Cardiac fibroblast (primary cell): ENCODE data around the gene TMC1.

Experiments used
- DNase-seq, 2 donors: peaks; one replicate each; pipeline versions ENCODE4 v3.0.0 to v3.0.0-alpha.2; 2010; ENCODE audit warnings: low read depth in 2 of 2
- H3K4me3 ChIP-seq, 2 donors: replicated peaks in 1 of 2; 1 replicate in 1 of 2; 2 replicates in 1 of 2; pipeline ENCODE4 v1.5.1; 2011; ENCODE audit warnings: low read depth in 2 of 2, low read length in 2 of 2, mild to moderate bottlenecking in 2 of 2, moderate library complexity in 1 of 2
- TF ChIP-seq, protein P1 (sequence below): IDR thresholded peaks from one replicate; pipeline ENCODE4 v1.5.1; 2011; ENCODE audit warnings: low read depth, mild to moderate bottlenecking, low read length, inconsistent platforms

The TMC1 gene

DNA sequence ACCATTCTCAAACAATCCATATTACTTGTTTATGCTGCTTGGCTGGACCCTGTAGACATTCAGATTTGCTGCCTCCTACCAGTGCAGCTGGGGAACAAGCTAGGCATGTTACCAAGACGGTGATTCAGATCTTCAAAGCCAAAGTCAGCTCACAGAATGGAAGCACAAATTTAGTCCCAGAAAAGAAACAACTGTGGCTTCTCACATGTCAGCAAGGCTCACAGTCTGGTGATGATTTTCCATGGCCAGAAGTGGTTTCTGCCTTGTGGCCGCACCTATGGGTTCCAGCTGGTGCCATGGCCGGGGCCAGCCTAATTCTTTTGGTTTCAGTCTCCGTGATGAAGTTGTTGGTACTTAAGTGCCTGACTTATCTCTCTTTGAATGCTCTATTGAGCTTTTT, 182.2 kb downstream of the TMC1 start:
- DNase-seq = no peak
- TF ChIP-seq, protein P1, sequence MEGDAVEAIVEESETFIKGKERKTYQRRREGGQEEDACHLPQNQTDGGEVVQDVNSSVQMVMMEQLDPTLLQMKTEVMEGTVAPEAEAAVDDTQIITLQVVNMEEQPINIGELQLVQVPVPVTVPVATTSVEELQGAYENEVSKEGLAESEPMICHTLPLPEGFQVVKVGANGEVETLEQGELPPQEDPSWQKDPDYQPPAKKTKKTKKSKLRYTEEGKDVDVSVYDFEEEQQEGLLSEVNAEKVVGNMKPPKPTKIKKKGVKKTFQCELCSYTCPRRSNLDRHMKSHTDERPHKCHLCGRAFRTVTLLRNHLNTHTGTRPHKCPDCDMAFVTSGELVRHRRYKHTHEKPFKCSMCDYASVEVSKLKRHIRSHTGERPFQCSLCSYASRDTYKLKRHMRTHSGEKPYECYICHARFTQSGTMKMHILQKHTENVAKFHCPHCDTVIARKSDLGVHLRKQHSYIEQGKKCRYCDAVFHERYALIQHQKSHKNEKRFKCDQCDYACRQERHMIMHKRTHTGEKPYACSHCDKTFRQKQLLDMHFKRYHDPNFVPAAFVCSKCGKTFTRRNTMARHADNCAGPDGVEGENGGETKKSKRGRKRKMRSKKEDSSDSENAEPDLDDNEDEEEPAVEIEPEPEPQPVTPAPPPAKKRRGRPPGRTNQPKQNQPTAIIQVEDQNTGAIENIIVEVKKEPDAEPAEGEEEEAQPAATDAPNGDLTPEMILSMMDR = no peak
- H3K4me3 ChIP-seq = no peak overlapping the region

DNA sequence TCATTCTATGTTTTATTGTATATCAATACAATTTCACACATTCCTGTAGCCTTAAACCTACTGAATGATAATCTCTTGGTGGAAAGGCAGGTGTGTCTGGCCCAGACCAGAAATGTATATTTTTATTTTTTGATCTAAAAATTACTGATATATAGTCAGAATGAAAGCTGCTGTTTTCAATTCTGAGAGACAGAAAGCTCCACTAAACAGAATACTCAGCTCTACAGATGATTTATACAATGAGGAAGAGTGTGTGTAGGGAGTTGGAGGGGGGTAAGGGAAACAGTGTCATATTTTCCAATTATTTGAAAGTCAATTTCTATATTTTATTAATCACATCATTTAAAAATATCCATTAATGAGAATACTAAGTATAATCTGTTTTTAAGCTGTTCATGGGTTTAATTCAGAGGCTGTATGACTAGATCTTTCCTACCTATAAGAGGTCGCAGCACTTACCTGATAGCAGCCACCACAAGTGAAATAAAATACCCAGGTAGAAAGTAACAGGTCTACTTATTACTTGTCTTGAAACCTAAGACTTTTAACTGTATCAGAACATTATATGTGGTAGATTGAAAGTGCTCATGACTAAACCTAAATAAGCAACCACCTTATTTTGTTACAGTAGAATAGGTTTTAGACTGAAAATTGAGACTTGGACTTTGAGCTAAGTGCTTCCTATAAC, 183.4 kb downstream of the TMC1 start:
- TF ChIP-seq, protein P1 = no peak
- H3K4me3 ChIP-seq = no peak overlapping the region

GRCh38 chr9:72718503-72718902, 197.1 kb downstream of the TMC1 start:
- no peak for DNase-seq
- no peak overlapping the region for H3K4me3 ChIP-seq
- TF ChIP-seq, protein P1 = no peak

More for the DNA sequence above, 183.4 kb downstream of the TMC1 start:
- DNase-seq = no peak

- TF ChIP-seq, protein P1 = no peak
- DNase-seq = no peak
Measured at GRCh38 chr9:72721067-72721466, 199.7 kb downstream of the TMC1 start.

DNA sequence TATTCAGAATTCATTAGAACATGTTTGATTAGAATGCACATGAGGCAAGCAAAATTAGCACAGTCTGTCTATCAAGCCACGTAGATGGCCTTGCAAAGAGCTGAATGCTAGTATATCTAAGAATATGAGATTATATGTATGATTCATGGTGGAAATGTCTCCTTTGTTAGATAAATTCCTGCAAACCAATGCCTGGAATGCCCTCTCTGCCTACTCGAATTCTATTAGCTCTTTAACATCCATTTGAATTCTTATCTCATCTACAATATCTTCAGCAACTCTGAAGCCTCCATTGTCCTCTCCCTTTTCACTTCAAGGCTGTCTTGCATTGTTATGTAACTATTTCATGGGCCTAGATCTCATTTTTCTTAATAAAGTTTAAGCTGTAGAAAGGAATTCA, 205.5 kb downstream of the TMC1 start:
- no peak overlapping the region for H3K4me3 ChIP-seq
- no peak for DNase-seq
- TF ChIP-seq, protein P1 = no peak

More at GRCh38 chr9:72721067-72721466, 199.7 kb downstream of the TMC1 start:
- H3K4me3 ChIP-seq = no peak overlapping the region

DNA sequence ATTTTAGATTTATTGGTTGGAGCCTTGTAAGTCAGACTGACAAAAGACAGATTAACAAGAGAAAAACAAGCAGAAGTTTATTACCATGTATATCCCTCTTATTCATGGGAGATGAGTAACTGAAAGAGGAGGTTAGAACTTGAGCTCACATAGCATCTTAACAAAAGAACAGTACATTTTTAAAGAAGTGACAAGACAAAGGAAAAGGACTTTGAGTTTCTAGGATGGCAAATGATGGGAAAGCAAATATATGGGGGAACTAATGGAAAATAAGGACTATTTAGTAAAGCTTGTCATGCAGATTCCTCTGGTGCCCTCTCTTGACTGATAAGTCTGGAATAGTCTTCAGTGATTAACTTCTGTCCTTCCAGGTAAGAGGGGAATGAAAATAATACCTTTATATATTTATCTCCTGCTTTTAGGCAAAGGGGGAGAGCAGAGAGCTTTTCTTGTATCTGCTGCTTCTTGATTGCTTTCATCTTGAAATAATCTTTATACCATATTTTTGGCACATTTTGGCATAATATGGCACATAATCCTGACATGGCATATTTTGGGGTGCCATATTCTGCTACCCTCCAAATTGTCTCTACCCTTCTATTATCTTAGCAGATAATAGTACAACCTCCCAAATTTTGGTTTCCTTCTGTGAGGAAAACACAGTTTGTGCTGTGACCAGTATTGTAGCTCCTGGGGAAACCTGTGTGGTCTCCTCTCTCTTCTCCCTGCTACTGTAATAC, 206.8 kb downstream of the TMC1 start:
- DNase-seq = no peak
- no peak overlapping the region for H3K4me3 ChIP-seq
- TF ChIP-seq, protein P1 = no peak
